Measurements from ENCODE around the gene MB. TPM values are rescaled to one million over a fixed set of nuclear protein-coding genes. Genes with fewer than 3 reads are reported as not detected.

The MB gene
- total and polyA plus RNA-seq, 2 donors (not counting 1 experiment from before 2014, with no cell fraction given) = not detected

DNA sequence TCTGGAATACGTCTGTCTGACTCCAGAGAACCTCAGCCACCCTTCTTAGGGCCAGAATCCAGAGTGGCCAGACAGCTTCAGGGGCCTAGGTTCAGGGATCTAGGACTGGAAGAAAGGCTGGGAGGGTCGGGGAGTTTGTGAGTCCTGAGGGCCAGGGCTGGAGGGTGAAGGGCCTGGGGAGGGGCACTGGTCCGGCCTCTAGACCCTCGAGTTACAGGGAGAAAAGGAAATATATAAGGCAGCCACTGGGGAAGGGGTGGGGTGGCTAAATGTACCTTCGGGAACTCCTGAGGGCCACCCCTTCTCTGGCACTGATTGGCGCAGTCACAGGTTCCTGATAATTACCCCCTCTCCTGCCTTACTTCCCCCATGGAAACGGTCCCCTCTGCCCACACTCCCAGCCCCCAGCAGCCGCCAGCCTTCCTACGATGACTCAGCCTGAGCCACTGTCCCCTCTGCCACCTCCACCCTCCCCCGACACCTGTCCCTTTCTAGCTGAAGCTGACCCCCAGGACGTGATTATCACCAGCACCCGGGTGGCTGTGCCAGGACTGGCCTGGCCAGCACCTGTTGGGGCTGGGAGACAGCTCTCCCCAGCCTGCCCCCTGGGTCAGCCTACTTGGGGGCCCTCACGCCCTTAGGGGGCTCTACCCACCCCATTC is 26.4 kb downstream of the MB start:
- H2AFZ ChIP-seq (ENCODE audit: insufficient read depth, low read depth, low read length, poor library complexity, severe bottlenecking) = no peak overlapping the region

DNA sequence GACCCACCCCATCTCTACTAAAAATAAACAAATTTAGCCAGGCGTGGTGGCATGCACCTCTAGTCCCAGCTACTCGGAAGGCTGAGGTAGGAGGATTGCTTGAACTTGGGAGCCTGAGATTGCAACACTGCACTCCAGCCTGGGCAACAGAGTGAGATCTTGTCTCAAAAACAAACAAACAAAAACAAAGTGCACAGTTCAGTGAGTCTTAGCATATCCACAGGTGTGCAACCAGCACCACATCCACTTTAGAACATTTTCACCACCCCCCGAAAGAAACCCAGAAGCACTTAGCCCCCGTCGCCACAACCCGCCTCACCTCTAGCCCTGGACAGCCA is 27.4 kb downstream of the MB start:
- ATAC-seq (ENCODE audit: low read depth) (no peak), DNase-seq (no peak)
- intact Hi-C loops (cut with micrococcal nuclease) = loop anchor here (10.0 kb wide), 1 partner anchor 535 kb away; no protein-coding TSS in a partner anchor
- Mint-ChIP-seq H3K4me1 (no peaks in the 10 kb centered on the region), H3K27ac (no peak overlapping the region), H3K9me3 (ENCODE audit: insufficient read depth) (no peaks in the 10 kb centered on the region), H3K27me3 (peaks cover 6% of the 10 kb centered on the region), H3K4me3 (no peak overlapping the region)
- H3K4me3 ChIP-seq (ENCODE audit: control extremely low read depth in 1 of 5, extremely low read depth in 1 of 5, insufficient read depth in 1 of 5, low read depth in 2 of 5, low read length in 4 of 5) = no peak overlapping the region
- 79% methylated on average over 6 of the region's 6 CpGs for WGBS (ENCODE audit: insufficient coverage)
- H3K9ac ChIP-seq (ENCODE audit: low read length) = no peak overlapping the region
- no peak overlapping the region for H3K4me2 ChIP-seq (replicated peaks; ENCODE audit: low read depth, low read length, poor library complexity, severe bottlenecking)
- H4K20me1 ChIP-seq (ENCODE audit: control insufficient read depth, insufficient read depth, low read length, poor library complexity, severe bottlenecking) = no peaks in the 10 kb centered on the region
- H3K36me3 ChIP-seq (replicated peaks in 1 of 2; ENCODE audit: control extremely low read depth in 1 of 2, control insufficient read depth in 1 of 2, extremely low read depth in 1 of 2, insufficient read depth in 2 of 2, low read length in 1 of 2) = no peaks in the 10 kb centered on the region
- no peak overlapping the region for H2AFZ ChIP-seq (ENCODE audit: insufficient read depth, low read depth, low read length, poor library complexity, severe bottlenecking)
- no peaks in the 10 kb centered on the region for H3K79me2 ChIP-seq (ENCODE audit: control insufficient read depth, insufficient read depth, low read length)
- H3K9me3 ChIP-seq (ENCODE audit: control extremely low read depth in 1 of 3, control insufficient read depth in 2 of 3, insufficient read depth in 1 of 3, low read length in 2 of 3) = no peaks in the 10 kb centered on the region
- no peak overlapping the region for H3K27ac ChIP-seq (ENCODE audit: low read length in 2 of 2)
- TF ChIP-seq EZH2 (IDR thresholded peaks at IDR 0.05; ENCODE audit: borderline replicate concordance, insufficient read depth, low read depth, low read length, poor library complexity, severe bottlenecking) = no peak
- TF ChIP-seq, protein P1, sequence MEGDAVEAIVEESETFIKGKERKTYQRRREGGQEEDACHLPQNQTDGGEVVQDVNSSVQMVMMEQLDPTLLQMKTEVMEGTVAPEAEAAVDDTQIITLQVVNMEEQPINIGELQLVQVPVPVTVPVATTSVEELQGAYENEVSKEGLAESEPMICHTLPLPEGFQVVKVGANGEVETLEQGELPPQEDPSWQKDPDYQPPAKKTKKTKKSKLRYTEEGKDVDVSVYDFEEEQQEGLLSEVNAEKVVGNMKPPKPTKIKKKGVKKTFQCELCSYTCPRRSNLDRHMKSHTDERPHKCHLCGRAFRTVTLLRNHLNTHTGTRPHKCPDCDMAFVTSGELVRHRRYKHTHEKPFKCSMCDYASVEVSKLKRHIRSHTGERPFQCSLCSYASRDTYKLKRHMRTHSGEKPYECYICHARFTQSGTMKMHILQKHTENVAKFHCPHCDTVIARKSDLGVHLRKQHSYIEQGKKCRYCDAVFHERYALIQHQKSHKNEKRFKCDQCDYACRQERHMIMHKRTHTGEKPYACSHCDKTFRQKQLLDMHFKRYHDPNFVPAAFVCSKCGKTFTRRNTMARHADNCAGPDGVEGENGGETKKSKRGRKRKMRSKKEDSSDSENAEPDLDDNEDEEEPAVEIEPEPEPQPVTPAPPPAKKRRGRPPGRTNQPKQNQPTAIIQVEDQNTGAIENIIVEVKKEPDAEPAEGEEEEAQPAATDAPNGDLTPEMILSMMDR (IDR thresholded peaks at IDR 0.05) = no peak
- H3K27me3 ChIP-seq (replicated peaks in 1 of 4; ENCODE audit: control extremely low read depth in 1 of 4, control insufficient read depth in 3 of 4, insufficient read depth in 4 of 4, low read length in 3 of 4) = peaks cover 0 to 2% (median 0%) of the 10 kb centered on the region in 4 experiments
- ChIA-PET CTCF (interaction anchor here (1.3 to 1.4 kb wide), 2 partner anchors 8 to 214 kb away, joined by 3 read pairs; no protein-coding TSS in a partner anchor), POLR2A (no interaction called here)
- H3K4me1 ChIP-seq (ENCODE audit: control insufficient read depth in 2 of 2, insufficient read depth in 2 of 2, low read length in 2 of 2) = no peaks in the 10 kb centered on the region

More for the DNA sequence above, 26.4 kb downstream of the MB start:
- WGBS (ENCODE audit: insufficient coverage) = 66% methylated on average over 8 of the region's 13 CpGs
- Histone ChIP-seq H3K27me3 (replicated peaks in 1 of 4; ENCODE audit: control extremely low read depth in 1 of 4, control insufficient read depth in 3 of 4, insufficient read depth in 4 of 4, low read length in 3 of 4) (peaks cover 0 to 2% (median 0%) of the 10 kb centered on the region in 4 experiments), H4K20me1 (ENCODE audit: control insufficient read depth, insufficient read depth, low read length, poor library complexity, severe bottlenecking) (no peaks in the 10 kb centered on the region), H3K9ac (ENCODE audit: low read length) (no peak overlapping the region), H3K9me3 (ENCODE audit: control extremely low read depth in 1 of 3, control insufficient read depth in 2 of 3, insufficient read depth in 1 of 3, low read length in 2 of 3) (no peaks in the 10 kb centered on the region), H3K4me1 (ENCODE audit: control insufficient read depth in 2 of 2, insufficient read depth in 2 of 2, low read length in 2 of 2) (no peaks in the 10 kb centered on the region), H3K36me3 (replicated peaks in 1 of 2; ENCODE audit: control extremely low read depth in 1 of 2, control insufficient read depth in 1 of 2, extremely low read depth in 1 of 2, insufficient read depth in 2 of 2, low read length in 1 of 2) (no peaks in the 10 kb centered on the region), H3K79me2 (ENCODE audit: control insufficient read depth, insufficient read depth, low read length) (no peaks in the 10 kb centered on the region), H3K4me2 (replicated peaks; ENCODE audit: low read depth, low read length, poor library complexity, severe bottlenecking) (no peak overlapping the region), H3K27ac (ENCODE audit: low read length in 2 of 2) (no peak overlapping the region), H3K4me3 (ENCODE audit: control extremely low read depth in 1 of 5, extremely low read depth in 1 of 5, insufficient read depth in 1 of 5, low read depth in 2 of 5, low read length in 4 of 5) (no peak overlapping the region)
- Mint-ChIP-seq H3K27me3 (peaks cover 13% of the 10 kb centered on the region), H3K9me3 (ENCODE audit: insufficient read depth) (no peaks in the 10 kb centered on the region), H3K4me3 (no peak overlapping the region), H3K4me1 (no peaks in the 10 kb centered on the region), H3K27ac (no peak overlapping the region)
- TF ChIP-seq, protein P1 (IDR thresholded peaks at IDR 0.05) = no peak
- no peak for TF ChIP-seq EZH2 (IDR thresholded peaks at IDR 0.05; ENCODE audit: borderline replicate concordance, insufficient read depth, low read depth, low read length, poor library complexity, severe bottlenecking)
- no peak for DNase-seq
- ATAC-seq (ENCODE audit: low read depth) = no peak
- intact Hi-C loops (cut with micrococcal nuclease) = no loop called here
- CTCF ChIA-PET = interaction anchor here (1.4 kb wide), 1 partner anchor 9 kb away, joined by 3 read pairs; no protein-coding TSS in a partner anchor
- POLR2A ChIA-PET = no interaction called here
